Cardiac fibroblast (primary cell): ENCODE data around the gene MLX.
"Not testable (repeated sequence)": the region's sequence is repeated elsewhere in the genome, so short reads cannot be mapped to it uniquely, and the experiment has no call there.

Source experiments
- DNase-seq, 2 donors: peaks; one replicate each; pipeline versions ENCODE4 v3.0.0 to v3.0.0-alpha.2; 2010; ENCODE audit warnings: low read depth in 2 of 2
- H3K4me3 ChIP-seq, 2 donors: replicated peaks in 1 of 2; 1 replicate in 1 of 2; 2 replicates in 1 of 2; pipeline ENCODE4 v1.5.1; 2011; ENCODE audit warnings: low read depth in 2 of 2, low read length in 2 of 2, mild to moderate bottlenecking in 2 of 2, moderate library complexity in 1 of 2
- TF ChIP-seq, protein P1 (sequence below): IDR thresholded peaks from one replicate; pipeline ENCODE4 v1.5.1; 2011; ENCODE audit warnings: low read depth, mild to moderate bottlenecking, low read length, inconsistent platforms

The MLX gene

DNA sequence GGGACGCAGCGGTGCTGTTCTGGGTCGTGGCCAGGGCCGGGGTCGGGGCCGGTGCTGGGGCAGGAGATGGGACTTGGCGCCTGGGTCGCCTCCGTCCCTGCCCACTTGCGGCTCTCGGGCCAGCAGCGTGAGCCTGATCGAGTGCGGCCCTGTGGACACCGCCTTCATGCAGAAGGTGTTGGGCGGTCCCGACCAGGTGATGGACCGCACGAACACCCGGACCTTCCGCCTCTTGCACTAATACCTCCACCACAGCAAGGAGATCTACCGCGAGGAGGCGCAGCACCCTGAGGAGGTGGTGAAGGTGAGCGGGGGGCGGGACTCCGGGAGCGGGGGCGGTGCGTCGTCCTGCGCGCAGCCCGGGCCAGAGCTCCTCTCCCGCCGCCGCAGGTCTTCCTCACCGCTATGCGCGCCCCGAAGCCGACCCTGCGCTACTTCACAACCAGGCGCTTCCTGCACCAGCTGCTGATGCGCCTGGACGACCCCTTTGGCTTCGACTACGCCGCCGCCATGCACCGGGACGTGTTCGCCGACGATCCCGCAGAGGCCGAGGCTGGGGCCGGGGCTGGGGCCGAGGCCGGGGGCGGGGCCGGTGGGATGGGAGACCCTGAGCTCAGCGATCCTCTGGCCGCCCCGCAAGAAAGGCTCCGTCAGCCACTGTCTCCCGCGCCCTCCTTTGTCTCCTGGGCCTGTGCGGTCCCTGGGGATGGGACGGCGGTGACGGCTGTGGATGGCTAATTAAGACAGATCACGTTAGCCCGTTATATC, 18.6 kb upstream of the MLX start:
- peak; percentile 23 to 51 for DNase-seq
- peak overlapping the region; percentile 24 to 31 for H3K4me3 ChIP-seq

DNA sequence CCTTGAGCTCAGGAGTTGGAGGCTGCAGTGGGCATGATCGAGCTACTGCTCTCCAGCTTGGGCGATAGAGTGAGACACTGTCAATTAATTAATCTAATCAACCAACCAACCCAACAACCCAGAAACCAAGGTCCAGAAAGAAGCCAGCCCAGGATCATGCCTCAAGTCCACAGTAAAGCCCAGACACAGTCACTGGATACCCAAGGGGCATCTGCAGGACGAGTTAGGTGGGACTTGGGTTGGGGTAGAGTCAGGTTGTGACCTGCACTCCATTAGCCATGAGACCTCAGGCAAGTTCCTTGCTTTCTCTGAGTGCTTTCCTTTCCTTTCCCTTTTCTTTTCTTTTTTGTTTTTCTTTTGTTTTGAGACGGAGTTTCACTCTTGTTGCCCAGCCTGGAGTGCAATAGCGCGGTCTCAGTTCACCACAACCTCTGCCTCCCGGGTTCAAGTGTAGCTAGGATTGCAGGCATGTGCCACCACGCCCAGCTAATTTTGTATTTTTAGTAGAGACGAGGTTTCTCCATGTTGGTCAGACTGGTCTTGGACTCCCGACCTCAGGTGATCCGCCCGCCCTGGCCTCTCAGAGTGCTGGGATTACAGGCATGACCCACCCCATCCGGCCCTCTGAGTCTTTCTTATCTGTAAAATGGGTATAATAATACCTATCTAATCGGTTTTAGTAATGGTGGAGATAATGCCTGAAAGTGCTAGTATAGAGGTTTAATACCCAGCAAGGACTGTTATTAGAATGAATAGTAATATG, 17.7 kb upstream of the MLX start:
- TF ChIP-seq, protein P1, sequence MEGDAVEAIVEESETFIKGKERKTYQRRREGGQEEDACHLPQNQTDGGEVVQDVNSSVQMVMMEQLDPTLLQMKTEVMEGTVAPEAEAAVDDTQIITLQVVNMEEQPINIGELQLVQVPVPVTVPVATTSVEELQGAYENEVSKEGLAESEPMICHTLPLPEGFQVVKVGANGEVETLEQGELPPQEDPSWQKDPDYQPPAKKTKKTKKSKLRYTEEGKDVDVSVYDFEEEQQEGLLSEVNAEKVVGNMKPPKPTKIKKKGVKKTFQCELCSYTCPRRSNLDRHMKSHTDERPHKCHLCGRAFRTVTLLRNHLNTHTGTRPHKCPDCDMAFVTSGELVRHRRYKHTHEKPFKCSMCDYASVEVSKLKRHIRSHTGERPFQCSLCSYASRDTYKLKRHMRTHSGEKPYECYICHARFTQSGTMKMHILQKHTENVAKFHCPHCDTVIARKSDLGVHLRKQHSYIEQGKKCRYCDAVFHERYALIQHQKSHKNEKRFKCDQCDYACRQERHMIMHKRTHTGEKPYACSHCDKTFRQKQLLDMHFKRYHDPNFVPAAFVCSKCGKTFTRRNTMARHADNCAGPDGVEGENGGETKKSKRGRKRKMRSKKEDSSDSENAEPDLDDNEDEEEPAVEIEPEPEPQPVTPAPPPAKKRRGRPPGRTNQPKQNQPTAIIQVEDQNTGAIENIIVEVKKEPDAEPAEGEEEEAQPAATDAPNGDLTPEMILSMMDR, result no peak
- H3K4me3 ChIP-seq, result no peak overlapping the region
- DNase-seq, result no peak

More for the DNA sequence above, 18.6 kb upstream of the MLX start:
- TF ChIP-seq, protein P1, result peak; percentile 14

DNA sequence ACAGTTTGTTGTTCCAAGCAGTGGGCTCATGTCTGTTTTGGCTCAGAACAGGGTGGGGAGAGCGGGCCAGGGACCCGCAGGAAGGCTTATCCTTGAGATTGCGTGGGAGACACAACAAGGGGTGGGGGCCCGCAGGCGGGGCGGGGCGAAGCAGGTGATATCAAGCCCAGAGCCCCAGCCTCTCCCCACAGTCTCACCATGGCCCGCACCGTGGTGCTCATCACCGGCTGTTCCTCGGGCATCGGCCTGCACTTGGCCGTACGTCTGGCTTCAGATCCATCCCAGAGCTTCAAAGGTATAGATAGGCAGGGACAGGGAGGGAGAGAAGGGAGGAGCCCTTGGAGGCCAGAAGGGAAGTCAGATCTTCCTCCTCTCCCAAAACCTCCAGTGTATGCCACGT, 14.2 kb upstream of the MLX start, which contains the start of gene HSD17B1:
Gene HSD17B1, plus strand, starts transcription at position 188 of the 400 bp plus-strand sequence. Its CDS starts 11 bp downstream, at position 199.
- peak within 1 kb of the TSS; percentile 84 to 86 for H3K4me3 ChIP-seq
- DNase-seq, result not testable (repeated sequence)

DNA sequence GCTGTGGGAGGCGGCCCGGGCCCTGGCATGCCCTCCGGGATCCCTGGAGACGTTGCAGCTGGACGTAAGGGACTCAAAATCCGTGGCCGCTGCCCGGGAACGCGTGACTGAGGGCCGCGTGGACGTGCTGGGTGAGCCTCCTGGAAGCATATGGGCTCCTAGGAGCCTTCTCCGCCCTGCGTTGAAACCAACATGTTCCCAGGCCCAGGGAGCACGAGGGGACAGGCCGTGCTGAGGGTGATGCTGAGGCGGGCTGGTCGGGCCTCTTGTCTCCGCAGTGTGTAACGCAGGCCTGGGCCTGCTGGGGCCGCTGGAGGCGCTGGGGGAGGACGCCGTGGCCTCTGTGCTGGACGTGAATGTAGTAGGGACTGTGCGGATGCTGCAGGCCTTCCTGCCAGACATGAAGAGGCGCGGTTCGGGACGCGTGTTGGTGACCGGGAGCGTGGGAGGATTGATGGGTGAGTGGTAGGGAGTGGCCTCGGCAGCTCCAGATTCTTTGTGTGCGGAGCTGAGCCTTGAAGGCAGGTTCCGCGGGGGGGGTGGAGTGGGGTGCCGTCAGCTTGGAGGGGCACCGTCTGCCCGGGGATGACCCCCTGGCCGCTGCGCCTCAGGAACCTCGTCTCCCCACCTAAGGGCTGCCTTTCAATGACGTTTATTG, 13.6 kb upstream of the MLX start:
- peak; percentile 65 to 69 for DNase-seq
- peak overlapping the region; percentile 84 to 86 for H3K4me3 ChIP-seq
- TF ChIP-seq, protein P1, result peak; percentile 46

DNA sequence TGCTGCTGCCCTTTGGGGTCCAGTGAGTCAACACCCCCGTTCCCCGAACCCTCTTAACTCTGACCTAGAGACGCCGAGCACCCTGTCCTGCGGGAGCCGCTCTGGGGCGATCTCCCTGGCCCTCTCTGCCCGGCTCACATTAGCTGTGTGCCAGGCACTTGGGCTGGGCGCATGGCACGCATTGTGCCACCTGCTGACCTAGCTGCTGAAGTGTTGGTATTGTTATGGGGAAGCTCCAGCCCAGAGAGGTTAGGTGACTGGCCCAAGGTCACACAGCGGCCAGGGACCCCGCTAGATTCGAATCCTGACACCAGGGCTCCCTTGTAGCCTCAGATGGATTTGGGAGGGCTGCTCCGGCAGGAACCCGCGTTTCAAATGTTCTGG, 13.0 kb upstream of the MLX start:
- H3K4me3 ChIP-seq, result peak overlapping the region; percentile 84 to 86
- peak in 1 of 2 donors; percentile 26 for DNase-seq
- TF ChIP-seq, protein P1, result no peak

DNA sequence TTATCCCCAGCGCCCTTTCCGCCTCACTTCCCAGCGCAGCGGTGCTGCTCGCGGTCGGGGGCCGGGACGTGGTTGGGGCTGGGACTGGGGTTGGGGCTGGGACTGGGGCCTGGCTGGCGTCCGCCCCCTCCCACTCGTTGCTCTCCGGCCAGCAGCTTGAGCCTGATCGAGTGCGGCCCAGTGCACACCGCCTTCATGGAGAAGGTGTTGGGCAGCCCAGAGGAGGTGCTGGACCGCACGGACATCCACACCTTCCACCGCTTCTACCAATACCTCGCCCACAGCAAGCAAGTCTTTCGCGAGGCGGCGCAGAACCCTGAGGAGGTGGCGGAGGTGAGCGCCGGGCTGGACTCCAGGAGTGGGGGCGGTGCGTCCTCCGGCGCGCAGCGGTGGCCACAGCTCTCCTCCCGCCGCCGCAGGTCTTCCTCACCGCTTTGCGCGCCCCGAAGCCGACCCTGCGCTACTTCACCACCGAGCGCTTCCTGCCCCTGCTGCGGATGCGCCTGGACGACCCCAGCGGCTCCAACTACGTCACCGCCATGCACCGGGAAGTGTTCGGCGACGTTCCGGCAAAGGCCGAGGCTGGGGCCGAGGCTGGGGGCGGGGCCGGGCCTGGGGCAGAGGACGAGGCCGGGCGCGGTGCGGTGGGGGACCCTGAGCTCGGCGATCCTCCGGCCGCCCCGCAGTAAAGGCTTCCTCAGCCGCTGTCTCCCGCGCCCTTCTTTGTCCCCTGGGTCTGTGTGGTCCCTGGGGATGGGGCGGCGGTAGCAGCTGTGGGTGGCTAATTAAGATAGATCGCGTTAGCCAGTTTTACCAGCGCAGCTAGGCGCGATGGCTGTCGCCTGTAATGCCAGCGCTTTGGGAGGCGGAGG, 12.4 kb upstream of the MLX start:
- peak overlapping the region; percentile 84 to 86 for H3K4me3 ChIP-seq
- peak; percentile 67 to 83 for DNase-seq
- TF ChIP-seq, protein P1, result no peak
